Neural progenitor cell (in vitro differentiated cells): ENCODE measurements around the gene DNAJC24. TPM values are rescaled to one million over a fixed set of nuclear protein-coding genes. Genes with fewer than 3 reads are reported as not detected.

Experiments used
- DNase-seq: peaks from one replicate; pipeline ENCODE4 v3.0.0-alpha.2; 2016; ENCODE audit warnings: low spot score
- H2AFZ ChIP-seq: fragments of 200-600 bp; sonication (generic); replicated peaks from 2 replicates; pipeline ENCODE4 v1.6.1; 2016; ENCODE audit warnings: antibody characterized with exemption
- H3F3A ChIP-seq: fragments of 200-600 bp; sonication (generic); 2 replicates; pipeline ENCODE4 v1.6.1; 2016; ENCODE audit warnings: antibody characterized with exemption, low read depth
- H3K27ac ChIP-seq: fragments of 200-600 bp; sonication (generic); 2 replicates; pipeline ENCODE4 v1.5.1; 2016; ENCODE audit warnings: mild to moderate bottlenecking
- H3K27me3 ChIP-seq: fragments of 200-600 bp; sonication (generic); 2 replicates; pipeline ENCODE4 v1.6.1; 2016; ENCODE audit warnings: mild to moderate bottlenecking, moderate library complexity
- H3K36me3 ChIP-seq: fragments of 200-600 bp; sonication (generic); 2 replicates; pipeline ENCODE4 v1.5.1; 2016
- H3K4me1 ChIP-seq: fragments of 200-600 bp; sonication (generic); 2 replicates; pipeline ENCODE4 v1.6.1; 2016; ENCODE audit warnings: mixed run types
- H3K4me2 ChIP-seq: fragments of 200-600 bp; sonication (generic); 2 replicates; pipeline ENCODE4 v1.6.1; 2016
- H3K4me3 ChIP-seq: fragments of 200-600 bp; sonication (generic); 2 replicates; pipeline ENCODE4 v1.5.1; 2016
- H3K79me2 ChIP-seq: fragments of 200-600 bp; sonication (generic); 2 replicates; pipeline ENCODE4 v1.6.1; 2016; ENCODE audit warnings: low read depth
- H3K9ac ChIP-seq: fragments of 200-600 bp; sonication (generic); 2 replicates; pipeline ENCODE4 v1.6.1; 2016
- H3K9me3 ChIP-seq: fragments of 200-600 bp; sonication (generic); 2 replicates; pipeline ENCODE4 v1.5.1; 2016; ENCODE audit warnings: low read depth
- H4K20me1 ChIP-seq: fragments of 200-600 bp; sonication (generic); 2 replicates; pipeline ENCODE4 v1.6.1; 2016; ENCODE audit warnings: low read depth
- H3K27ac Mint-ChIP-seq: 3 replicates; pipeline ENCODE4 v1.8.0; 2021; ENCODE audit warnings: mixed read lengths
- H3K27me3 Mint-ChIP-seq: 2 replicates; pipeline ENCODE4 v1.8.0; 2022; ENCODE audit warnings: low read depth, mild to moderate bottlenecking, inconsistent platforms, moderate library complexity, mixed read lengths; ENCODE audit not compliant: insufficient read depth
- H3K36me3 Mint-ChIP-seq: 3 replicates; pipeline ENCODE4 v1.8.0; 2021; ENCODE audit warnings: mixed read lengths
- H3K4me1 Mint-ChIP-seq: 3 replicates; pipeline ENCODE4 v1.8.0; 2021; ENCODE audit warnings: mixed read lengths
- H3K4me3 Mint-ChIP-seq: 3 replicates; pipeline ENCODE4 v1.8.0; 2021; ENCODE audit warnings: mild to moderate bottlenecking, moderate library complexity, mixed read lengths
- H3K9me3 Mint-ChIP-seq: 3 replicates; pipeline ENCODE4 v1.8.0; 2020; ENCODE audit warnings: mixed read lengths
- CTCF ChIP-seq: fragments of 200-600 bp; sonication (generic); IDR thresholded peaks from 2 replicates; pipeline ENCODE4 v1.5.1; 2017; ENCODE audit warnings: antibody characterized with exemption, mild to moderate bottlenecking
- EZH2 ChIP-seq: fragments of 200-600 bp; sonication (generic); IDR thresholded peaks from 2 replicates; pipeline ENCODE4 v1.6.1; 2017; ENCODE audit warnings: antibody characterized with exemption, mild to moderate bottlenecking, moderate library complexity
- EZH2phosphoT487 ChIP-seq: fragments of 200-600 bp; sonication (generic); IDR thresholded peaks from 2 replicates; pipeline ENCODE4 v1.6.1; 2017; ENCODE audit warnings: antibody characterized with exemption
- total RNA-seq: library from RNA; depleted of rRNA; stranded (reverse); fragments of >200 nt; gene quantifications from 2 replicates; pipeline ENCODE4 v1.2.3, GENCODE V29; 2015; ENCODE audit warnings: low replicate concordance

DNAJC24 gene
- total RNA-seq, 1 donor from 2014 or later, result 80.9 TPM

- DNase-seq, result no peak
- Histone ChIP-seq H3K36me3 (peaks cover 12% of the 10 kb centered on the region), H3K9me3 (peaks cover 3% of the 10 kb centered on the region), H3K4me1 (peaks cover 40% of the 10 kb centered on the region), H2AFZ (no peak overlapping the region), H3K4me2 (peak overlapping the region; percentile 23), H3K27ac (peak overlapping the region; percentile 42), H3F3A (peaks cover 19% of the 10 kb centered on the region), H3K4me3 (no peak overlapping the region), H3K9ac (no peak overlapping the region), H3K79me2 (peaks cover 100% of the 10 kb centered on the region), H4K20me1 (no peaks in the 10 kb centered on the region), H3K27me3 (no peaks in the 10 kb centered on the region)
- peaks cover 15% of the 10 kb centered on the region for H3K9me3 Mint-ChIP-seq
- H3K4me1 Mint-ChIP-seq, result peaks cover 38% of the 10 kb centered on the region
- TF ChIP-seq CTCF (no peak), EZH2phosphoT487 (no peak), EZH2 (no peak)
- peaks cover 14% of the 10 kb centered on the region for H3K36me3 Mint-ChIP-seq
- no peak overlapping the region for H3K27ac Mint-ChIP-seq
- no peak overlapping the region for H3K4me3 Mint-ChIP-seq
- H3K27me3 Mint-ChIP-seq, result no peaks in the 10 kb centered on the region
These were observed 108.5 kb downstream of the DNAJC24 start for GRCh38 chr11:31478223-31478590.

GRCh38 chr11:31479066-31479465 is 109.4 kb downstream of the DNAJC24 start:
- H3K4me1 Mint-ChIP-seq, result peaks cover 38% of the 10 kb centered on the region
- H3K36me3 Mint-ChIP-seq, result peaks cover 10% of the 10 kb centered on the region
- H3K4me3 ChIP-seq, result no peak overlapping the region
- peaks cover 100% of the 10 kb centered on the region for H3K79me2 ChIP-seq
- H3K27ac Mint-ChIP-seq, result no peak overlapping the region
- no peak overlapping the region for H3K4me2 ChIP-seq
- peaks cover 12% of the 10 kb centered on the region for H3K36me3 ChIP-seq
- H2AFZ ChIP-seq, result no peak overlapping the region
- H3K9me3 ChIP-seq, result peaks cover 5% of the 10 kb centered on the region
- no peak overlapping the region for H3K4me3 Mint-ChIP-seq
- no peak for DNase-seq
- H4K20me1 ChIP-seq, result no peaks in the 10 kb centered on the region
- TF ChIP-seq EZH2, result no peak
- TF ChIP-seq CTCF, result no peak
- TF ChIP-seq EZH2phosphoT487, result no peak
- H3K4me1 ChIP-seq, result peaks cover 40% of the 10 kb centered on the region
- H3K9me3 Mint-ChIP-seq, result peaks cover 11% of the 10 kb centered on the region
- no peaks in the 10 kb centered on the region for H3K27me3 ChIP-seq
- no peak overlapping the region for H3K9ac ChIP-seq
- H3K27ac ChIP-seq, result peak overlapping the region; percentile 42
- H3K27me3 Mint-ChIP-seq, result no peaks in the 10 kb centered on the region
- peaks cover 11% of the 10 kb centered on the region for H3F3A ChIP-seq

GRCh38 chr11:31480930-31481329 is 111.3 kb downstream of the DNAJC24 start:
- peaks cover 49% of the 10 kb centered on the region for H3K4me1 ChIP-seq
- DNase-seq, result peak; percentile 44
- peaks cover 10% of the 10 kb centered on the region for H3F3A ChIP-seq
- H3K9me3 ChIP-seq, result peaks cover 5% of the 10 kb centered on the region
- H4K20me1 ChIP-seq, result no peaks in the 10 kb centered on the region
- Mint-ChIP-seq H3K36me3 (peaks cover 18% of the 10 kb centered on the region), H3K27ac (peak overlapping the region; percentile 11), H3K4me3 (peak overlapping the region; percentile 50), H3K27me3 (no peaks in the 10 kb centered on the region), H3K9me3 (peaks cover 13% of the 10 kb centered on the region), H3K4me1 (peaks cover 41% of the 10 kb centered on the region)
- no peak overlapping the region for H2AFZ ChIP-seq
- no peak overlapping the region for H3K4me3 ChIP-seq
- H3K27me3 ChIP-seq, result no peaks in the 10 kb centered on the region
- H3K79me2 ChIP-seq, result peaks cover 100% of the 10 kb centered on the region
- H3K4me2 ChIP-seq, result peak overlapping the region; percentile 30
- no peak overlapping the region for H3K27ac ChIP-seq
- H3K36me3 ChIP-seq, result peaks cover 11% of the 10 kb centered on the region
- TF ChIP-seq CTCF (no peak), EZH2 (no peak), EZH2phosphoT487 (no peak)
- H3K9ac ChIP-seq, result no peak overlapping the region

Other genes starting within 250 kb of the DNAJC24 start
- 3.4 and 5.0 TPM in 2 replicates for gene DCDC1, start 121 bp upstream of the DNAJC24 start, total RNA-seq
- gene IMMP1L, start 139.8 kb downstream of the DNAJC24 start, total RNA-seq, result 95.2 and 122 TPM in 2 replicates
- 92.1 and 147 TPM in 2 replicates for gene ELP4, start 139.9 kb downstream of the DNAJC24 start, total RNA-seq